Germinal center (tissue), 1 donor: ENCODE data around the gene MAGEA4.
"Not testable (repeated sequence)": the region's sequence is repeated elsewhere in the genome, so short reads cannot be mapped to it uniquely, and the experiment has no call there.

Experiments
- DNase-seq: peaks from one replicate; pipeline ENCODE4 v3.0.0; 2012; ENCODE audit warnings: mixed read lengths, low spot score

Gene MAGEA4

GRCh38 chrX:151912780-151913179 is at the start of gene MAGEA4:
Gene MAGEA4, plus strand, starts transcription at chrX:151912889. Its CDS starts 10,776 bp downstream, at chrX:151923665.
- DNase-seq: no peak

GRCh38 chrX:151870602-151871001 is 42.1 kb upstream of the MAGEA4 start:
- no peak for DNase-seq

GRCh38 chrX:151871244-151871643 is 41.4 kb upstream of the MAGEA4 start:
- DNase-seq: no peak

- no peak for DNase-seq
Observed at GRCh38 chrX:151873096-151873495, 39.6 kb upstream of the MAGEA4 start.

GRCh38 chrX:151875270-151876026 is 37.2 kb upstream of the MAGEA4 start:
- no peak for DNase-seq

- no peak for DNase-seq
Observed at GRCh38 chrX:151878574-151878973, 34.1 kb upstream of the MAGEA4 start.

- no peak for DNase-seq
Observed at GRCh38 chrX:151879856-151880255, 32.8 kb upstream of the MAGEA4 start.

- no peak for DNase-seq
Observed at GRCh38 chrX:151880895-151881294, 31.8 kb upstream of the MAGEA4 start.

- DNase-seq: no peak
Observed at GRCh38 chrX:151889421-151889820, 23.3 kb upstream of the MAGEA4 start.

- DNase-seq: no peak
Observed at GRCh38 chrX:151896734-151897474, 15.8 kb upstream of the MAGEA4 start.

GRCh38 chrX:151899622-151900021 is 13.1 kb upstream of the MAGEA4 start:
- no peak for DNase-seq

GRCh38 chrX:151901826-151902225 is 10.9 kb upstream of the MAGEA4 start:
- DNase-seq: no peak

- no peak for DNase-seq
Observed at GRCh38 chrX:151902813-151903591, 9.7 kb upstream of the MAGEA4 start.

- no peak for DNase-seq
Observed at GRCh38 chrX:151904989-151905388, 7.7 kb upstream of the MAGEA4 start.

- no peak for DNase-seq
Observed at GRCh38 chrX:151912221-151912620, 468 bp upstream of the MAGEA4 start.

GRCh38 chrX:151918736-151919135 is 6.0 kb downstream of the MAGEA4 start:
- not testable (repeated sequence) for DNase-seq

- no peak for DNase-seq
Observed at GRCh38 chrX:151919610-151920009, 6.9 kb downstream of the MAGEA4 start.

- DNase-seq: no peak
Observed at GRCh38 chrX:151920101-151920500, 7.4 kb downstream of the MAGEA4 start.

- DNase-seq: no peak
Observed at GRCh38 chrX:151920530-151920929, 7.8 kb downstream of the MAGEA4 start.

GRCh38 chrX:151921292-151921691 is 8.6 kb downstream of the MAGEA4 start:
- DNase-seq: no peak

- DNase-seq: no peak
Observed at GRCh38 chrX:151921866-151922265, 9.2 kb downstream of the MAGEA4 start.

GRCh38 chrX:151922692-151923091 is 10.0 kb downstream of the MAGEA4 start:
- DNase-seq: no peak

- no peak for DNase-seq
Observed at GRCh38 chrX:151923648-151924047, 11.0 kb downstream of the MAGEA4 start.
